ENCODE data around the gene PACS2.
"Not testable (repeated sequence)": the region's sequence is repeated elsewhere in the genome, so short reads cannot be mapped to it uniquely, and the experiment has no call there.

- TF ChIP-seq CTCF (IDR thresholded peaks at IDR 0.05; ENCODE audit: control extremely low read depth in 1 of 3, insufficient read depth in 1 of 3, low read depth in 1 of 3, low read length in 3 of 3); EZH2 (IDR thresholded peaks at IDR 0.05; ENCODE audit: low read depth, low read length, severe bottlenecking); ZNF274 (IDR thresholded peaks at IDR 0.05; ENCODE audit: borderline replicate concordance, extremely low read depth, low read length); JUN (IDR thresholded peaks at IDR 0.05; ENCODE audit: low read depth, low read length); JUND (IDR thresholded peaks at IDR 0.05; ENCODE audit: low read length); CEBPB (IDR thresholded peaks at IDR 0.05; ENCODE audit: low read depth, low read length): not testable (repeated sequence)
Measured at GRCh38 chr14:105277448-105277847, 37.1 kb upstream of the PACS2 start.

Measured in H1 (cell line).